ENCODE measurements around the gene CD177. TPM values are rescaled to one million over a fixed set of nuclear protein-coding genes. Genes with fewer than 3 reads are reported as not detected.
"Not testable (repeated sequence)": the region's sequence is repeated elsewhere in the genome, so short reads cannot be mapped to it uniquely, and the experiment has no call there.

Gene CD177
- total RNA-seq, 1 experiment from 2014 or later, result not detected

- intact Hi-C loops (cut with micrococcal nuclease; ENCODE audit: unreplicated experiment); H3K27me3 ChIP-seq (replicated peaks; ENCODE audit: control insufficient read depth, insufficient read depth, low read length); H3K4me3 ChIP-seq (ENCODE audit: low read depth, low read length); H3K27ac Mint-ChIP-seq (ENCODE audit: unreplicated experiment); H3K27me3 Mint-ChIP-seq (ENCODE audit: insufficient read depth, unreplicated experiment); H3K9me3 ChIP-seq; POLR2A ChIA-PET; CTCF ChIA-PET; H3K36me3 ChIP-seq (ENCODE audit: control insufficient read depth, insufficient read depth, low read length); BruUV-seq (replicated peaks); H3K36me3 Mint-ChIP-seq (ENCODE audit: insufficient read depth, unreplicated experiment); H3K4me1 ChIP-seq; H3K4me1 Mint-ChIP-seq (ENCODE audit: low read depth, unreplicated experiment); DNase-seq; H3K4me3 Mint-ChIP-seq (ENCODE audit: unreplicated experiment): not testable (repeated sequence)
- peaks cover 22% of the 10 kb centered on the region for H3K9me3 Mint-ChIP-seq (ENCODE audit: unreplicated experiment)
Measured at GRCh38 chr19:43349813-43350212, 3.7 kb upstream of the CD177 start.

- Mint-ChIP-seq H3K4me3 (ENCODE audit: unreplicated experiment) (no peak overlapping the region), H3K4me1 (ENCODE audit: low read depth, unreplicated experiment) (no peaks in the 10 kb centered on the region), H3K36me3 (ENCODE audit: insufficient read depth, unreplicated experiment) (no peaks in the 10 kb centered on the region), H3K9me3 (ENCODE audit: unreplicated experiment) (peaks cover 18% of the 10 kb centered on the region), H3K27ac (ENCODE audit: unreplicated experiment) (no peak overlapping the region), H3K27me3 (ENCODE audit: insufficient read depth, unreplicated experiment) (no peaks in the 10 kb centered on the region)
- Histone ChIP-seq H3K27me3 (replicated peaks; ENCODE audit: control insufficient read depth, insufficient read depth, low read length) (no peaks in the 10 kb centered on the region), H3K4me3 (ENCODE audit: low read depth, low read length) (no peak overlapping the region), H3K36me3 (ENCODE audit: control insufficient read depth, insufficient read depth, low read length) (no peaks in the 10 kb centered on the region), H3K9me3 (no peaks in the 10 kb centered on the region), H3K4me1 (no peaks in the 10 kb centered on the region)
- TF ChIP-seq, protein P1, sequence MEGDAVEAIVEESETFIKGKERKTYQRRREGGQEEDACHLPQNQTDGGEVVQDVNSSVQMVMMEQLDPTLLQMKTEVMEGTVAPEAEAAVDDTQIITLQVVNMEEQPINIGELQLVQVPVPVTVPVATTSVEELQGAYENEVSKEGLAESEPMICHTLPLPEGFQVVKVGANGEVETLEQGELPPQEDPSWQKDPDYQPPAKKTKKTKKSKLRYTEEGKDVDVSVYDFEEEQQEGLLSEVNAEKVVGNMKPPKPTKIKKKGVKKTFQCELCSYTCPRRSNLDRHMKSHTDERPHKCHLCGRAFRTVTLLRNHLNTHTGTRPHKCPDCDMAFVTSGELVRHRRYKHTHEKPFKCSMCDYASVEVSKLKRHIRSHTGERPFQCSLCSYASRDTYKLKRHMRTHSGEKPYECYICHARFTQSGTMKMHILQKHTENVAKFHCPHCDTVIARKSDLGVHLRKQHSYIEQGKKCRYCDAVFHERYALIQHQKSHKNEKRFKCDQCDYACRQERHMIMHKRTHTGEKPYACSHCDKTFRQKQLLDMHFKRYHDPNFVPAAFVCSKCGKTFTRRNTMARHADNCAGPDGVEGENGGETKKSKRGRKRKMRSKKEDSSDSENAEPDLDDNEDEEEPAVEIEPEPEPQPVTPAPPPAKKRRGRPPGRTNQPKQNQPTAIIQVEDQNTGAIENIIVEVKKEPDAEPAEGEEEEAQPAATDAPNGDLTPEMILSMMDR (IDR thresholded peaks at IDR 0.05; ENCODE audit: insufficient read depth in 1 of 2, low read depth in 1 of 2, low read length in 1 of 2, severe bottlenecking in 1 of 2, unreplicated experiment in 1 of 2), result no peak
- no peak for DNase-seq
- ChIA-PET POLR2A (no interaction called here), CTCF (no interaction called here)
- intact Hi-C loops (cut with micrococcal nuclease; ENCODE audit: unreplicated experiment), result no loop called here
- no TSS peak for BruUV-seq (replicated peaks)
Measured at GRCh38 chr19:43351998-43352746, 1.3 kb upstream of the CD177 start.

DNA sequence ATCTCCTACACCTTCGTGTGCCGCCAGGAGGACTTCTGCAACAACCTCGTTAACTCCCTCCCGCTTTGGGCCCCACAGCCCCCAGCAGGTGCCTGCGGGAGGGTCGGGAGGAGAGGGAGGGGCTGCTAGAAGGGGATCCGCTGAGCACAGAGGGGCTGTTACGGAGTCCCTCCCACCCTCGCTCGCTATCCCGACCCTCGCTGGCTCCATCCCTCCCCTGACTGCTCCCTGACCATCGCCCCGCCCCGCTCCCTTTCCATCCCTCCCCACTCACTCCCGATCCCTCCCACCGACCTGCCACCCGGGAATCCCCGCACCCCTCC, 780 bp downstream of the CD177 start:
- Mint-ChIP-seq H3K27me3 (ENCODE audit: insufficient read depth, unreplicated experiment) (no peaks in the 10 kb centered on the region), H3K9me3 (ENCODE audit: unreplicated experiment) (peaks cover 13% of the 10 kb centered on the region)

GRCh38 chr19:43356749-43357148, 3.3 kb downstream of the CD177 start:
- DNase-seq; H3K4me3 ChIP-seq (ENCODE audit: low read depth, low read length); POLR2A ChIA-PET; H3K4me1 ChIP-seq; H3K27me3 Mint-ChIP-seq (ENCODE audit: insufficient read depth, unreplicated experiment); H3K4me1 Mint-ChIP-seq (ENCODE audit: low read depth, unreplicated experiment); H3K27me3 ChIP-seq (replicated peaks; ENCODE audit: control insufficient read depth, insufficient read depth, low read length); CTCF ChIA-PET; H3K27ac Mint-ChIP-seq (ENCODE audit: unreplicated experiment); H3K9me3 ChIP-seq; H3K36me3 ChIP-seq (ENCODE audit: control insufficient read depth, insufficient read depth, low read length); BruUV-seq (replicated peaks); H3K4me3 Mint-ChIP-seq (ENCODE audit: unreplicated experiment); H3K36me3 Mint-ChIP-seq (ENCODE audit: insufficient read depth, unreplicated experiment); intact Hi-C loops (cut with micrococcal nuclease; ENCODE audit: unreplicated experiment): not testable (repeated sequence)
- peaks cover 13% of the 10 kb centered on the region for H3K9me3 Mint-ChIP-seq (ENCODE audit: unreplicated experiment)

More for the DNA sequence above, 780 bp downstream of the CD177 start:
- TF ChIP-seq, protein P1 (IDR thresholded peaks at IDR 0.05; ENCODE audit: insufficient read depth in 1 of 2, low read depth in 1 of 2, low read length in 1 of 2, severe bottlenecking in 1 of 2, unreplicated experiment in 1 of 2), result no peak
- no peaks in the 10 kb centered on the region for H3K9me3 ChIP-seq
- no peaks in the 10 kb centered on the region for H3K4me1 ChIP-seq
- no peak overlapping the region for H3K4me3 ChIP-seq (ENCODE audit: low read depth, low read length)
- H3K36me3 ChIP-seq (ENCODE audit: control insufficient read depth, insufficient read depth, low read length), result no peaks in the 10 kb centered on the region
- intact Hi-C loops (cut with micrococcal nuclease; ENCODE audit: unreplicated experiment), result no loop called here
- Mint-ChIP-seq H3K36me3 (ENCODE audit: insufficient read depth, unreplicated experiment) (no peaks in the 10 kb centered on the region), H3K4me1 (ENCODE audit: low read depth, unreplicated experiment) (no peaks in the 10 kb centered on the region), H3K27ac (ENCODE audit: unreplicated experiment) (no peak overlapping the region), H3K4me3 (ENCODE audit: unreplicated experiment) (no peak overlapping the region)
- no peak for DNase-seq
- no TSS peak for BruUV-seq (replicated peaks)
- CTCF ChIA-PET, result no interaction called here
- no peaks in the 10 kb centered on the region for H3K27me3 ChIP-seq (replicated peaks; ENCODE audit: control insufficient read depth, insufficient read depth, low read length)
- POLR2A ChIA-PET, result no interaction called here
